Ureter (tissue), 1 donor: ENCODE data around the gene CREB5. TPM values are rescaled to one million over a fixed set of nuclear protein-coding genes. Genes with fewer than 3 reads are reported as not detected.

Experiments
- DNase-seq: peaks from one replicate; pipeline ENCODE4 v3.0.0-alpha.2; 2020; ENCODE audit warnings: low spot score
- total RNA-seq: library from RNA; stranded (reverse); gene quantifications from one replicate; pipeline ENCODE4 v1.2.4, GENCODE V29; 2023
- donor health status: DM: yes; HTN: yes; CAD: no.

The CREB5 gene
- total RNA-seq, 1 donor from 2014 or later: 10.6 TPM

DNA sequence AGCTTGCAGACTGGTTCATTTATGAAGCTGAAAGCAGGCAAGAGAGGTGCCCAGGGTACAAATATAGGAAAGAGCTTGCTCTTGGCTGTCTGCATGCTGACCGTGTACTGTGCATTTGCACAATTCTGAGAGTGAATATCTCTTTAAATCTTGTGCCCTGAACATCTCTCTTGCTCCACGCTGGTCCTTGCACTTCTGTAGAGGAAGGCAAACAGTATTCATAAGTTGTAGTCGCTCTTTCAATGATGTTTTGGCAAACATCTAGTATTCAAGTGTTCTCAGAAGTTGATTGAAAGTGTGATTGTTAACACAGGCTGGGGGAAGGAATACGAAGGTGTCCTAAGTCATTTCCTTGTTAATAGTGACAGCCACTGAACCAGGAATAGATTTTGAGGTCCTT, 332.6 kb downstream of the CREB5 start:
- no peak for DNase-seq

DNA sequence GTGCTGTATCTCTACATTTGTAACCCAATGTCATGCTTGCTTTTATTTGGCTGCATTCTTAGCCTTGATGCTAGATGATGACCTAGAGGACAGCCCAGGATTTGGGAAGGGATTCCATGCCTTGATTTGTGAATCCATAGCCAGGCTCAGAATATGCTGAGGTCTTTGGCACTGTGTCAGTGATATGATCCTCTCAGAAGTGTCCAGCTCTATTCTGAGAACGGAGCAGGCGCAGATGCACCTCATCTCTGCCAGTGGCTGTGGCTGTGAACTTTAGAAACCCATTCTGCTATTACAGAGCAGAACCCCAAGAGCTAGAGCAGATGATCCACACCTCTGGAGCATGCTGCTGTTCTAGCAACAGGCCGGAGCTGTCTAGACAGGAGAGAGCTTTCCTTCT, 333.0 kb downstream of the CREB5 start:
- no peak for DNase-seq

DNA sequence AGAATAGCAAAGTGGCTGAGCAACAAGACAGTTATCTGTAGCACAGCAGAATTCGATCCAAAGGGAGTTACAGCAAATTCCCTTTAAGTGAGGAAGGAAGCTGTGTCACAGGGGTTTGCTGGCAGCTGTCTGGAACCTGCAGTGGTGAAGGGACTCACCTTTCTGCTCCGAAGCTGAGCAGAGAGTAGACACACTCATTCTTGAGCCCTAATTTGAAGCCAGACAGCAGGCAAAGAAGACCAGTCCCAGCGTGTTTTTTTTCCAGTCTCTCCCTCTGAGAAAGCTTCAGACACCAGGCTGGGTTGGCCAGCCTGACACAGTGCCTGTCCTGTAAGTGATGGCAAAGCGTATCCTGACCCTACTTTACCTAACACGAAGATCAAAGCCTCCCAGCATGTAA, 335.1 kb downstream of the CREB5 start:
- DNase-seq: no peak

DNA sequence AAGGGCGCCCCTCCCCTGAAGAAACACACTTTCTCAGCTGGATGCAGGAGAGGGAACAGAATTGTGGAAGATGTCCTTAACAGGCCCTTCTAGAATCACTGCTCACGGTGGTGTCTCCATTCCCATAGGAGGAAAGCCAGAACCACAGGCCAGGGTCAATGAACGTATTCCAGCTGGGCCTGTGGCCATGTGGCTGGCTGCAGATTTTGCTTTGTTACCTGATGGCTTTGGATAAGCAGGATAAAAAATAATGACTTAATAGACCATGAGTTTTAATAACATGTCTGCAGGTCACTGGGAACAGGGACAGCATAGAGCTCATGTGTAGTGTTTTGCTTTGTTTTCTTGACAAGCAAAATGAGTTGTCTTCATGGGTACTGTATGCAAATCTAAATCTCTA, 335.5 kb downstream of the CREB5 start:
- no peak for DNase-seq

DNA sequence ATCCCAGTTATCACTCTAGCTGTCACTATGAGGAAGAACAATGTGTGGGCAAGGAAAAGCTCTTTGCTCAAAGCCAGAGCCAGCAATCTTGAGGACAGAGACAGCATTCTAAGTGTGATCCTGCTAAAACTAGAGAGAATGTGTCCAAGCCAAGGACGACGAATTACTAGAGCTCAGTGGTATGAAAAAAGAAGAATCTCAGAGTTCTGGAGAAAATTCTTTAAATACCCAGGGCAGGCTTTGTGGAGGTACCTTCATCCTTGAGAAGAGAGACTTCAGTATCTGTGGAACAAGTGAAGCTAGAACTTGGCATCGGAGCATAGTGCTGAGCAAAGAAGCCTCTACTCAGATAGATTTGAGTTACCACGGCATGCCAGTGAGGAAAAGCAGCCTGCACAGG, 336.0 kb downstream of the CREB5 start:
- DNase-seq: no peak

DNA sequence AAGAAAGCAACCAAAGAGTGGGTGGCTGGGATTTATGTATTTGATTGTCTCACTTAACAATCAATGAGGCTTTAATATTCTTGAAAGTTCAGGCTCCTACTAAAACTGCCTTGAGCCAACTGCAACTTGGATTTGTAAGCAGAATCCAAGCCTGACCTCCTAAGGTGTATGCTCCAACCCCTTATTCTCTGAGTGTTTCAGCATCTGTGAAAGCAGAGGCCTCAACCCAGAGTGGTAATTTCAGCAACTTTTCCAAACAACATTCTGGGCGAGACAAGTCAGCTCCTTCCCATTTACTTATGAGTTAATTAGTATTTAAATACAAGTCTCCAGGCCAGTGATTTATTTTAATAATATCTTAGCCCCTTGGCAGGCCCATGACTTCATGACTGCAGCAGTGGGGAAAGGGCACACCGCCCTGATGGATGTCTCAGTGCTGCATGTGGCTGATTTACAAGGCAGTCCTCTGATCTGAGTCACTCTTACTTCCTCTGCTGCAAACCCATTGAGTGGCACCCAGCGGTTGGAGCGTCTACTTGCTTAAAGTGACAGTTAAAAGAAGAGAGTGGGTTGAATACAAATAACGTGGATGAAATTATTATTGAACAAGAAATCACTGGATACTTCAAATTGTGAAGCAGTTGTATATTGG, 336.7 kb downstream of the CREB5 start:
- no peak for DNase-seq

DNA sequence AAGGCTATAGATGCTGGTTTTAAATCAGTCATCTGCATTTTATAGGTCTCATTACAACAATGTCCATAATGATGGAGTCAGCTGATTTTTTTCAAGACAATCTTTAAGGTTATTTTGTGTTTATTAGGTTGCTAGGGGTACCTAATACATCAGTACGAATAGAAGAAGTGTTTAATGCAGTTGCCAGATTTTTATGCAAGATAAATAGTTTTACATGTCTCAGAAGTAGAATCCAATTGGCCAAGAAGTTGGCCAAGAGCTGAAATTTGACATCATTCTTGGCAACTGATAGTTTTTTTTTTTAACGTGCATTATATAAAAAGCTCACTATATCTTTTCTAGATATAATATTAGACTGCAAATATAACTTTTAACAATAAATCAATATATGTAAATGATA, 337.3 kb downstream of the CREB5 start:
- DNase-seq: no peak

DNA sequence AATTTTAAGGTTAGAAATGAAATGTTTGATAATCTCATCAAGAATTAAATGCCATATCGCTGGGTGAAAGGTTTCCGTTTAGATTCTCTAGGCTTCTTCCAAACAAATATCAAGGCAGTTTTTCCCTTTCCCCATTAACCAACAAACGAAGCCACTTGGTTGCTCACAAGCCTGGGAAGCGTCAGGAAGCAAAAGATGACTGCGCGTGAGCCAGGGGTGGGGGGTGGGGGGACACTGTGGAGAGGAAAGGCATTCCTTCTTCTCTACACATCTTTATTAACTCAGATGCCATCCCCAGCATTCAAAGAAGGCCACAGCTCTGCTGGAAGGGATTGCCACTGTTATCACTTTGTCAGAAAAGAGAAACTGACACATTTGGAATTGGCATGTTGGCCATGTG, 338.7 kb downstream of the CREB5 start:
- no peak for DNase-seq

DNA sequence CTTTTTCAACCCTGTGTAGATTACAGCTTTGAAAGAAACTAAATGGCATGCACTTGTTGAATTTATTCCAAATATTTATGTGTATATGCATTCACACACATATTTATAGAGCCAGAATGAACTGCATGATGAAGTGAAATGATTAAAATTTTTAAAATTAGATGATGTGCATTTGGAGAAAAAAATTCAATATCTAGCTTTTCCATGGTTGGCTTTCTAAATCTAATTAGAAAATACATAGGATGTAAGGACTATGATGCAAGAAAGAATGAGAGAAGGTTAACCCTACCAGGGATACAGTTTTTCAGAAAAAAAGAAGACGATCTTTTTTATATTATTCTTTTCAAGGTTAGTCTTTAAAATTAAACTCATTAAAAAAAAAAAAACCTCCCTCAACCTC, 341.3 kb downstream of the CREB5 start:
- DNase-seq: no peak

DNA sequence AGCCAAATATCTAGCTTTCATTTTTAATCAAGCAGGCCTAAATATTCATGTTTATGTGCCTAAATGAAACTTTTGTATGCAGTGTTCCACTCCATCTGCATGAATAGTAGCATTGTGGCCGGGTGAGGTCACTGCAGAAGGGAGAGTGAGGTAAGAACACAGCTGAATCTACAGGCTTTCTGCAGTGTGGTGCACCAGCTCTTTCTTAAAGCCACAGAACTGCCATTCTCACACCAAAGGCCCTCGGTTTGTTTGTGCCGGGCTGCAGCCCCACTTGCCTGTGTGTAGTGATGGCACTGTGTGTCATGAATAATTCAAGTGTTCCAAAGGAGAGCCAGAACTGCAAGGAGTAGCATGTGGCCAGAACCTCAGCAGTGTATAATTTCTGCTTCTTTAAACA, 341.7 kb downstream of the CREB5 start:
- DNase-seq: no peak

DNA sequence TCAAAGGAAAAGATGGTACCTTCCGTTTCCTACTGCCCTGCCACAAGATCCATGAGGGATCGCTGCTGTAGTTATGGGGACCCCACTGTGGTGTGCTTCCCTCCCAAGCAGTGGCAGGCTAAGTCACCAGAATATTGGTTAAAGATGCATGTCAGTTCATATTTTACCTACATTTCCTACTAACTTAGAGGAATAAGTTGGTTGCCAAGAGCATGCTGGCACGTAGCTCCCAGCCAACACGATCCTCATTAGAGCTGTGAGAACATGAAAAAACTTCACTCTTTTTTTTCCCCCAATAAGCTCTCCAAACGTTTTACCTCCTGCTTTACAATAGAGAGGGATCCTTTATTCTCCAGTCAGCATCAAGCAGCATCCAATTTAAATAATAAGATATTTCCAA, 342.1 kb downstream of the CREB5 start:
- no peak for DNase-seq

DNA sequence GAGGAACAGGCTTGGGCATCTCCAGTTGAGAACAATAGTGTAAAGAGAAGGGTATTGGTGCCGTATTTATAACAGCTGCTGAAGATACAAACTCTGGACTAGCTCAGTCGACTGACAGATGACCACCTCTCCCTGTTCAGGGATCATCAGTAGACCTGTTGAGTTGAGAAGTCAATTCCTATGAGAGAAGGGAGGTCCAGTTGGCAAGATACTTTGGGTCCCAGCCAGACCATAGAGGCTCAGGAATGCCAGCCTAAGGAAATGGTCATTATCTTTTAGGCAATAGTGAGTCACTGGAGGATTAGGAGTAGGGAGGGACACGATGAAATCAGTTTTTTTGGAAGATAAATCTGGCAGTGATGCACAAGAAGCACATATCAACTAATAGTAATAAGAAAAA, 342.9 kb downstream of the CREB5 start:
- DNase-seq: no peak

DNA sequence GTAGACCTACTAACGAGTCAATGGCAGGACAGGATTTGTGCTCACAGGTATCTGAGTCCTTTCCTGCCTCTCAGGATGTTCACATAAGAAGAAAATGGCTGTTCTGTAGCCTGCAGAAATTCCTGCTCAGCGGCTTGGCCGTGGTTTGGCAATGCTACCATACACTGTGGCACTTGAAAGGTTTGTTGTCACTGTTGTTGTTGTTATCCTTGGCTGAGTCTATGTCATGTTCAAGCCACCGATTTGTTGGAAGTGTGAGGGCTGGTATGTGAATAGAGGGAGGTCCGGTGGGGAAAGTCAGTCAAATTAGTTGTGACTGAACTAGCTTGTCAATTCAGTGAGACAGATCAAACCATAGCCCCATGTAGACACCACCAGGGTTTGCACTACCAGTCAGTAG, 345.9 kb downstream of the CREB5 start:
- DNase-seq: no peak

DNA sequence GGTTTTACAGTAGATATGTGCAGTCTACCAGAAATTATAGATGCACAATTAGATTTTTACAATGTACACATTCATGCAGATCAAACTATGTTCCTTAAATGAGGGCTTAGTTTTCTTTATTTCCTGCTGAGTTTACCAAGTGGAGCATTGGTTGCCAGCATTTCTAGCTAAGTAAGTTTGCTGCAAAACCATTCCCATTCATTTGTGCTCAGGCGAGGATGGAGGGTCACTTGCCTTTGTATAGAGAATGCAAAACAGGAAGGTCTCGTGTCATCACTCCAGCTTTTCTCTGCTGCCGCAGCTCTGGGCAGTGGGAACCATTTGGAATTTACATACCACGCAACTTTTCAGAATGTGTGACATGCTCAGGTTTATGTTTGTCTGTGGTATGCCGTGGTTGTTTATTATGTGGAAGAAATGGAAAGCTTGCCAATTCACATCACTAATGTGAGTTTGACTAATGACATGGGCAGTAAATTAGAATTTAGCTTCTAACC, 347.2 kb downstream of the CREB5 start:
- no peak for DNase-seq

DNA sequence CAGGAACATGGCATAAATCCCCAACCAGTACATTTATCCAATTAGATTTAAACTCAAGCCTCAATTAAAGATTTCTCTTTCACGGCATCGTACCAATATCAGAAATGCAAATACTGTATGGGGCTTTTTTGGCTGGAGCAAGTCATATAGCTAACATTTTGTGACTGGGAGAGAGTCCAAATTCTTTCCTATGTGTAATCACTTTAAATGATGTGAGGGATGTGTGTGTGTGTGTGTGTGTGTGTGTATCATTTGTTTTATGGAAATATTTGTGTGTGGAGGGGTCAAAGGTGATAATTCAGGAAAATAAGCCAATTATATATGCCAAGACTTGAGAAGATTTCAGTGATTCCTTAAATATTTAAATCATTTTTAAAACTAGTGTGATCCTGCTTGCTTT, 349.2 kb downstream of the CREB5 start:
- no peak for DNase-seq

DNA sequence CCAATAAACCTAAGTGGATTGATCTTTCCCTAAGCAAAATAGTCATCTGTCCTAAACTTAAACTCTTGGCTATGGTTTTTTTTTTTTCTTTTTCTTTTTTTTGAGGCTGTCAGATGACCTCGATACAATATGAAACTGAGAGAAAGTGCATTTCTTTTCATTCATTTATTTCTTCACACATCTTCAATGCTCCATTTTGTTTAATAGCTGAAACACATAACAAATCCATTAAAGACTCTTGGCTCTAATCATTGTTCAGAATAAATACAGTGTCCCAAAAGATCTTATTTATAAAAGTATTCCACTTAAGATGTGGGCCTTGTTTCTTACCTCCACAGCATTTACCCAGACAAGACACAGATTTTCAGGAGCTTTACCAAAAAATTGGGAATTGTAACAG, 350.3 kb downstream of the CREB5 start:
- no peak for DNase-seq

DNA sequence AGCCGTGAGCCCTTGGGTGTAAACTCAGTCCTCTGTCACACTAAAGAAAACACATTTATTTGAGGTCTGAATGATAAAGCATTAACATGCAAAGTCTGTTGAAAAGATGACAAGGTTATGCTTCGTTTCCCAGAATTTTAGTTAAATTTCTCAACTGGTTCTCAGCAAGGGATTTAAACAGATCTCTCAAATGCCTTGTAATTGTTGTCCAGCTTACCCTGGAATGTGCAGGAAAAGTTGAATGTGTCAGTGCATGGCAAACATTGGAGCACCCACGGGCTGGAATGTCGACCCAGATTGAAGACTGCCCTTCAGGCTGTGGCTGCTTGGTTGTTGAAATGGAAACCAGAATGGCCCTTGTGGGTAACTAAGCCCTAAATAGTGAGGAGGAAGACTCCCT, 354.0 kb downstream of the CREB5 start:
- DNase-seq: no peak

DNA sequence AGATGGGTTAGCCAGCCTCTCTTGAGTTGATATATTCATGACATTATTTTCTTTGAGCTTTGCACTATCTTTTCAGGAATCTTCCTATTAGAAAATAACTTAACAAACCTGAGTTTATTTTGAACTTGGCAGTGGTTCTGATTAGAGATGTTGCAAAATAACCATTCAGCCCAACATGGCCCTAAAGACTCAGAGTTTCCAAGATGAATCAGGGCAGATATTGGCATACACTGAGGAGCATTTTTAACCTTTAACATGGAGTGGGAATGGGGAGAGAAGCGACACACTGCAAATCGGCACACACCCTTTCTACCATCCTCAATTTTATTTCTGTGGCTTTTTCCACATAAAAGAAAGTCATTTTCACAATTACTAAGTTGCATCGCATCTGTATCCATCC, 355.0 kb downstream of the CREB5 start:
- no peak for DNase-seq

DNA sequence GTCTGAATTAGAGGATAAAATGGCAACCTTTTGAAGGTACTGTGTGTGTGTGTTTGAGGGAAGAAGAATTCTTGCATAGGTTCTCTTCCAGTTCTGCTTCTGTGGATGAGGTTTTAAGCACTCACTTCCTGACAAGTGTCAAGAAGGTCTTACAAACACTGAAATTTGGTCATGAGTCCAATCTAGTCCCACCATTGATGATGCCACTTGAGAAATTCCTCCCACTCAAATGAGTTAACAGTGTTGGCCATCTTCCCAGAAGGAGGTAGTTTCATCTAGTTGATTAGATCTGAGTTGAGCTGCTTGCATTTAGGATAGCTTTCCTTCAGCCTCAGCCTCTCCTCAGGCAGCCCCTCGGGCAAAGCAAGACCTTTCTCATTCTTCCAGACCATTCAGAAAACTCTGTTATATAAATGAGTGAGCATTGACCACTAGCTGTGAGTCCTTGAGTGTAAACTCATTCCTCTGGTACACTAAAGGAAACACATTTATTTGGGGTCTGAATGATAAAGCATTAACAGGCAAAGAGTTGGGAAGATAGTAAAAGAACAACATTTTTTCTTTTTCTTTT, 356.3 kb downstream of the CREB5 start:
- no peak for DNase-seq

DNA sequence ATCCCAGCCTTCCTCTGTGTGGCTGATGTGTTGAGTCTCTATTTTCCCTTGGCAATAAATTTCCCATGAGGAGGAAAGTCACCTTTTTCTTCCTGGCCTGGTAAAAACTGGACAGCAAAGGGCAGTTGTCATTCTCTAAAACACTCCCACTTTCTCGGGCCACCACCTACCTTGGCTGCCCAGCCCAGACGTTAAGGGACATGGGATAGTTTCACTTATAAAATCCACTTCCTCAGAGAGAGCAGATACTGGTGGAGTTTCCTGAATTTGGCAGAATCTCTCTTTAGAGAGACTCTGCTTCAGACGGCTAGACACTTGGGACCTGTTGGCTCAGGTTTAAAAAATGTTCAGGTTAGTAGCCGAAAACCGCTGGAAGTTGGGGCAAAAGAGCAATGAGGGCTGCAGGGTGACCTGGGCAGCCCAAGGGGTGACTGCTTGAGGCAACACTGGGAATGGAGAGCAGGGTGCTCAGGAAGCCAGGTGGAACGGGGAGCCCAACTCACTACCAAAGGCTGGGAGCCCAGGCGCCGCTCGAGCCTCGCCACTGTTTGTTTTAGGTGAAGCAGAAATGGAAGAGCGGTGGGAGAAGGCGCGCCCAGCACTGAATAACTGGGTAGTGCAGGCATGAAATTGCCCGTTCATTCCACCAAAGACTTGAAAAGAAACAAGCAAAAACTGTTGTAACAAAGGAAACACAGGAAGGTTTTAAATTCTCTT, 359.7 kb downstream of the CREB5 start:
- no peak for DNase-seq

DNA sequence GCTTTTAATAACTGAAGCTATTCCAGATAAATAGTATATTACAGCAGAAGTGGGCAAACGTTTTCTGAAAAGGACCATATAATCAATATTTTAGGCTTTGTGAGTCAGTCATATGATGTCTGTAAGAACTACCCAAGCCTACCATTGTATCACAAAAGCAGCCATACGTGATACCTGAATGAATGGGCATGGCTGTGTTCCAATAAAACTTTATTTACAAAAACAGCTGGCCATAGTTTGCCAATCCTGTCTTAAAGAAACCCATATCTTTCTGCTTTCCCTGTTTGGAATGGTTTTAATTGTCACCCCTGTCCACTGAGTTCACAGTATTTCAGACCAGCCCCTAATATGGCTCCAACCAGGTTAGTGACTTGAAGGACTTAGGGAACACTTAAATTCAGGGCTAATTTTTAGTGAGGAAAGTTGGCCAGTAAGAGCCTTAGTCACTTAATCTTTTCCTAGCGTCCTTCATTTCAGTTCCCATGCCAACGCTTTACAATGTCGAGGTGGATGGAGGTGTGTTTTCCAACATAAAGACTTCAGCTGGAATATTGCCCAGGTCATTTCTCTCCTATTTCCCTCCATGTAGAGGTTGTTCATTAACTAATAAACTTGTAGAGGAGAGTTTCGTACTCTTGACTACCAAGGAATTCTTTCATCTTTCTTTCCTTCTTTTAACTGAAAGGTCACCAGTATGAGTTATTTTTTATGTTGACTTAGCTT, 361.3 kb downstream of the CREB5 start:
- no peak for DNase-seq

DNA sequence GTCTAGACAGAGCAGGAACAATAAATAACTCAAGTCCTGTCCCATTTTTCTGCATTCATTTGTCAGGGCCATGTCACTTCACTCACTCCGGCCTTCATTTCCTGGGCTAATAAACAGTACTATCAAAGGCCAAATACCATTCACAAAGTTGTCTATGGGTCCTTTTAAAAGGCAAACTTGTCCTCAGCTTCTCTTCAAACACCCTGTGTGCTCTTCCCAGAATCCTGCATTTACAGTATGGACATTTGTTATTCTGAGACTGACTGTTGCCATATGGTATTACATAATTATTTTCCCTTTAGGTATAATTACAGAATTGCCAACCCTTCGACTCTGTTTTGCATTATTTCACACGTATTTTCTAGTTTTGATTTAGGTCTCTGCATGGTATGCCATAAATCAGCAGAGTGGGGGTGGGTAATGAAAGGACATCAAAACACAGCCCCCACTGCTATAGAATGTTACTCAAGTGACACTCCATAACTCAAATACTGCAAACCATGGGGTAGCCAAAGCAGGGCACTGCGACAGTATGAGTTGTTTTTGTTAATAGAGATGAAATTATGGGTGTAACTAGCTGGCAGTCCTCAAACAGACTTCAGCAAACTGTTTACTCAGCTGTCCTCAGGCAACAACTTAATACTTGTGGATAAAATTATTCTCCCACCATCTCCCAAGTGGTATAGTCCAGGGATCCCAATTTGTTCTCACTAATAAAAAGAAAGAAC, 362.1 kb downstream of the CREB5 start:
- DNase-seq: no peak
